ENCODE results near the gene UBAP2. TPM values are rescaled to one million over a fixed set of nuclear protein-coding genes. Genes with fewer than 3 reads are reported as not detected.

Gene UBAP2
- total RNA-seq, 1 experiment from 2014 or later = 60.8 TPM

DNA sequence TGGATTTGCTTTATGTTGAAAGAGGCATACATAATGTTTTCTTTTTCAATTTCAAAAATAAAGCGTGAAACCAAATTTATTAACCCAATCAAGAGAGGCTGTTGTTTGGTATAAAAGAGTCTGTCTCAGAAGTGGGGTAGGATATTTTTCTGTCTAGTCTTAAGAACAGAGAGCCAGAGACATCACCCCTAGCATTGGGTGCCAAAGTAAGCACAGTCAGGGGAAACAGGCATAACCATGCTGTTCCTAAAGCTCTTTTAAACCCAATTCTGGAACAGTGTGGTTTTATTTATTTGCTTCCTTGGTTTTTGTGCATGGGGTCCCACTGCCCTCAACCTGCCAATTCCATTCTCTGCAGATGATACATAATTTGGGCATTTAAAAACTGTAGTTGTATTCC is 143.6 kb downstream of the UBAP2 start:
- TF ChIP-seq, protein P1, sequence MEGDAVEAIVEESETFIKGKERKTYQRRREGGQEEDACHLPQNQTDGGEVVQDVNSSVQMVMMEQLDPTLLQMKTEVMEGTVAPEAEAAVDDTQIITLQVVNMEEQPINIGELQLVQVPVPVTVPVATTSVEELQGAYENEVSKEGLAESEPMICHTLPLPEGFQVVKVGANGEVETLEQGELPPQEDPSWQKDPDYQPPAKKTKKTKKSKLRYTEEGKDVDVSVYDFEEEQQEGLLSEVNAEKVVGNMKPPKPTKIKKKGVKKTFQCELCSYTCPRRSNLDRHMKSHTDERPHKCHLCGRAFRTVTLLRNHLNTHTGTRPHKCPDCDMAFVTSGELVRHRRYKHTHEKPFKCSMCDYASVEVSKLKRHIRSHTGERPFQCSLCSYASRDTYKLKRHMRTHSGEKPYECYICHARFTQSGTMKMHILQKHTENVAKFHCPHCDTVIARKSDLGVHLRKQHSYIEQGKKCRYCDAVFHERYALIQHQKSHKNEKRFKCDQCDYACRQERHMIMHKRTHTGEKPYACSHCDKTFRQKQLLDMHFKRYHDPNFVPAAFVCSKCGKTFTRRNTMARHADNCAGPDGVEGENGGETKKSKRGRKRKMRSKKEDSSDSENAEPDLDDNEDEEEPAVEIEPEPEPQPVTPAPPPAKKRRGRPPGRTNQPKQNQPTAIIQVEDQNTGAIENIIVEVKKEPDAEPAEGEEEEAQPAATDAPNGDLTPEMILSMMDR (conservative IDR thresholded peaks at IDR 0.05) = no peak
- no peak overlapping the region for H3K4me3 Mint-ChIP-seq
- WGBS (ENCODE audit: extremely low coverage, insufficient read length, low lambda C conversion rate) = no CpG with 5 or more reads among the region's 1 CpG
- H3K27me3 Mint-ChIP-seq (ENCODE audit: low read depth) = no peaks in the 10 kb centered on the region
- Histone ChIP-seq H2AK5ac (ENCODE audit: insufficient read length, low read length) (no peak overlapping the region), H3K4me2 (ENCODE audit: insufficient read depth, insufficient read length, low read length) (no peak overlapping the region), H3K79me2 (ENCODE audit: insufficient read depth, low read length) (0 out of 2 replicates have a peak, but pooled peaks cover 2% of the 10 kb centered on the region), H3K23me2 (ENCODE audit: insufficient read length, low read depth, low read length, poor library complexity, severe bottlenecking) (no peaks in the 10 kb centered on the region), H3K9ac (ENCODE audit: extremely low read depth, insufficient read length, low read length) (no peak overlapping the region), H4K20me1 (ENCODE audit: control insufficient read depth, insufficient read depth, insufficient read length) (peaks cover 3% of the 10 kb centered on the region), H3K9me3 (ENCODE audit: control insufficient read depth, low read depth, low read length) (no peaks in the 10 kb centered on the region), H4K91ac (ENCODE audit: insufficient read length, low read depth, low read length) (no peak overlapping the region), H2BK12ac (ENCODE audit: insufficient read length, low read depth, low read length) (no peak overlapping the region), H2AFZ (ENCODE audit: low read length) (no peak overlapping the region), H2BK120ac (ENCODE audit: low read depth, low read length, poor library complexity, severe bottlenecking) (no peak overlapping the region), H3K23ac (ENCODE audit: insufficient read length, low read depth, low read length) (no peak overlapping the region), H3K56ac (ENCODE audit: insufficient read length, low read depth, low read length) (no peak overlapping the region), H3K27ac (ENCODE audit: insufficient read length, low read depth, low read length) (no peak overlapping the region), H2BK15ac (ENCODE audit: low read depth, low read length) (no peak overlapping the region), H3K18ac (ENCODE audit: insufficient read length, low read depth, low read length) (no peak overlapping the region), H3K4me1 (ENCODE audit: insufficient read depth, low read length) (no peaks in the 10 kb centered on the region), H3K4ac (ENCODE audit: low read depth, low read length) (no peak overlapping the region), H2BK20ac (ENCODE audit: low read depth, low read length, poor library complexity, severe bottlenecking) (no peak overlapping the region), H3K79me1 (ENCODE audit: insufficient read depth, low read depth, low read length, poor library complexity, severe bottlenecking) (peaks cover 8% of the 10 kb centered on the region), H3K27me3 (ENCODE audit: insufficient read depth, low read length) (no peaks in the 10 kb centered on the region), H4K5ac (ENCODE audit: insufficient read length, low read depth, low read length) (no peak overlapping the region), H4K8ac (replicated peaks; ENCODE audit: insufficient read length, low read depth, low read length) (no peak overlapping the region), H3T11ph (ENCODE audit: low read length) (no peak overlapping the region), H2BK5ac (ENCODE audit: insufficient read length, low read length) (no peak overlapping the region), H3K14ac (ENCODE audit: insufficient read depth, low read length) (no peak overlapping the region)
- H3K9me3 Mint-ChIP-seq = peaks cover 0 to 3% of the 10 kb centered on the region in 2 experiments; a peak in 1 of 5 replicates
- H3K4me1 Mint-ChIP-seq = peaks cover 39 to 46% of the 10 kb centered on the region in 2 experiments
- H3K36me3 Mint-ChIP-seq (ENCODE audit: insufficient read depth in 1 of 3, low read depth in 3 of 3) = peaks cover 12 to 30% (median 30%) of the 10 kb centered on the region in 3 experiments
- no peak overlapping the region for H3K27ac Mint-ChIP-seq
- no peak for DNase-seq

All from H9 (cell line).